Panc1 (cell line): ENCODE data around the gene CCDC148.

Experiments used
- CTCF ChIP-seq: fragments of 450-650 bp; IDR thresholded peaks from 2 replicates; pipeline ENCODE4 v1.5.1; 2017; ENCODE audit warnings: mild to moderate bottlenecking
- POLR2AphosphoS5 ChIP-seq: IDR thresholded peaks from 2 replicates; pipeline ENCODE4 v1.6.1; 2012; ENCODE audit warnings: mild to moderate bottlenecking, low read depth, low read length, moderate library complexity
- SIN3A ChIP-seq: IDR thresholded peaks from 2 replicates; pipeline ENCODE4 v1.6.1; 2012; ENCODE audit warnings: low read depth, mild to moderate bottlenecking, low read length, moderate library complexity, borderline replicate concordance; ENCODE audit not compliant: insufficient read depth
- TF ChIP-seq, protein P1 (sequence below), 2 experiments: IDR thresholded peaks; 2 replicates each; pipeline ENCODE4 v1.6.1; 2011 to 2012; ENCODE audit warnings: low read depth in 2 of 2, control low read depth in 1 of 2, low read length in 1 of 2, mild to moderate bottlenecking in 1 of 2, moderate library complexity in 1 of 2; ENCODE audit not compliant: insufficient read depth in 1 of 2

- TF ChIP-seq CTCF (no peak), POLR2AphosphoS5 (no peak), SIN3A (no peak)
- TF ChIP-seq, protein P1, sequence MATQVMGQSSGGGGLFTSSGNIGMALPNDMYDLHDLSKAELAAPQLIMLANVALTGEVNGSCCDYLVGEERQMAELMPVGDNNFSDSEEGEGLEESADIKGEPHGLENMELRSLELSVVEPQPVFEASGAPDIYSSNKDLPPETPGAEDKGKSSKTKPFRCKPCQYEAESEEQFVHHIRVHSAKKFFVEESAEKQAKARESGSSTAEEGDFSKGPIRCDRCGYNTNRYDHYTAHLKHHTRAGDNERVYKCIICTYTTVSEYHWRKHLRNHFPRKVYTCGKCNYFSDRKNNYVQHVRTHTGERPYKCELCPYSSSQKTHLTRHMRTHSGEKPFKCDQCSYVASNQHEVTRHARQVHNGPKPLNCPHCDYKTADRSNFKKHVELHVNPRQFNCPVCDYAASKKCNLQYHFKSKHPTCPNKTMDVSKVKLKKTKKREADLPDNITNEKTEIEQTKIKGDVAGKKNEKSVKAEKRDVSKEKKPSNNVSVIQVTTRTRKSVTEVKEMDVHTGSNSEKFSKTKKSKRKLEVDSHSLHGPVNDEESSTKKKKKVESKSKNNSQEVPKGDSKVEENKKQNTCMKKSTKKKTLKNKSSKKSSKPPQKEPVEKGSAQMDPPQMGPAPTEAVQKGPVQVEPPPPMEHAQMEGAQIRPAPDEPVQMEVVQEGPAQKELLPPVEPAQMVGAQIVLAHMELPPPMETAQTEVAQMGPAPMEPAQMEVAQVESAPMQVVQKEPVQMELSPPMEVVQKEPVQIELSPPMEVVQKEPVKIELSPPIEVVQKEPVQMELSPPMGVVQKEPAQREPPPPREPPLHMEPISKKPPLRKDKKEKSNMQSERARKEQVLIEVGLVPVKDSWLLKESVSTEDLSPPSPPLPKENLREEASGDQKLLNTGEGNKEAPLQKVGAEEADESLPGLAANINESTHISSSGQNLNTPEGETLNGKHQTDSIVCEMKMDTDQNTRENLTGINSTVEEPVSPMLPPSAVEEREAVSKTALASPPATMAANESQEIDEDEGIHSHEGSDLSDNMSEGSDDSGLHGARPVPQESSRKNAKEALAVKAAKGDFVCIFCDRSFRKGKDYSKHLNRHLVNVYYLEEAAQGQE (IDR thresholded peaks at IDR 0.05; ENCODE audit: insufficient read depth in 1 of 2, low read depth in 2 of 2, low read length in 1 of 2): no peak
Measured at GRCh38 chr2:158214431-158214830, 242.1 kb downstream of the CCDC148 start.
